ENCODE measurements around the gene SLC43A2.

- TF ChIP-seq CTCF (IDR thresholded peaks at IDR 0.05) (no peak), AR (CRISPR knock-in tag; IDR thresholded peaks at IDR 0.05) (no peak), CBFB (CRISPR knock-in tag; IDR thresholded peaks at IDR 0.05; ENCODE audit: low read depth) (no peak), JUN (CRISPR knock-in tag; IDR thresholded peaks at IDR 0.05) (no peak)
These were observed 3.1 kb downstream of the SLC43A2 start for GRCh38 chr17:1625581-1625980.
